H1 (cell line): ENCODE results near the gene GCNA. TPM values are rescaled to one million over a fixed set of nuclear protein-coding genes. Genes with fewer than 3 reads are reported as not detected.

ENCODE experiments used
- CTCF ChIA-PET: fragments of 300-600 bp; sonication (Branson Sonifier 250); formaldehyde crosslinking; loops from one replicate; lab custom pipeline; 2021; ENCODE audit not compliant: partially characterized antibody; lab: Charles Lee
- POLR2A ChIA-PET: fragments of 300-600 bp; sonication (Branson Sonifier 250); formaldehyde crosslinking; loops from one replicate; lab custom pipeline; 2021; ENCODE audit warnings: inconsistent platforms; ENCODE audit not compliant: partially characterized antibody; lab: Charles Lee
- DNase-seq, 2 experiments: peaks; one replicate each; pipeline versions ENCODE4 v3.0.0 to v3.0.0-alpha.2; 2010 to 2022; ENCODE audit warnings: low spot score in 2 of 2, low read depth in 1 of 2, mixed read lengths in 1 of 2
- FAIRE-seq: peaks from 2 replicates; lab custom pipeline; 2011; peaks lifted over from hg19 to GRCh38; lab: Jason Lieb, UNC
- H2AFZ ChIP-seq: 2 replicates; pipeline ENCODE4 v1.8.1; 2012; ENCODE audit warnings: low read length, inconsistent platforms
- H2AK5ac ChIP-seq: 2 replicates; pipeline ENCODE4 v1.6.1; 2013; ENCODE audit warnings: low read depth, low read length
- H2BK120ac ChIP-seq: replicated peaks from 2 replicates; pipeline ENCODE3; 2013; ENCODE audit warnings: low read depth, low read length, inconsistent platforms
- H2BK12ac ChIP-seq: 2 replicates; pipeline ENCODE4 v1.6.1; 2013; ENCODE audit warnings: low read depth, low read length
- H2BK15ac ChIP-seq: 2 replicates; pipeline ENCODE4 v1.6.1; 2013; ENCODE audit warnings: low read length
- H2BK20ac ChIP-seq: 2 replicates; pipeline ENCODE4 v1.6.1; 2013; ENCODE audit warnings: low read length
- H2BK5ac ChIP-seq: 2 replicates; pipeline ENCODE4 v1.6.1; 2013; ENCODE audit warnings: low read depth, low read length
- H3K14ac ChIP-seq: 2 replicates; pipeline ENCODE4 v1.6.1; 2013; ENCODE audit warnings: inconsistent platforms; ENCODE audit not compliant: insufficient read length
- H3K18ac ChIP-seq: 2 replicates; pipeline ENCODE4 v1.6.1; 2013; ENCODE audit warnings: low read length; ENCODE audit errors: extremely low read depth
- H3K23ac ChIP-seq: 2 replicates; pipeline ENCODE4 v1.6.1; 2013; ENCODE audit warnings: inconsistent platforms; ENCODE audit not compliant: insufficient read length
- H3K23me2 ChIP-seq: 2 replicates; pipeline ENCODE4 v1.6.1; 2013; ENCODE audit warnings: low read depth, low read length
- H3K27ac ChIP-seq: 2 replicates; pipeline ENCODE4 v1.6.1; 2011; ENCODE audit warnings: low read depth, low read length, inconsistent platforms
- H3K27me3 ChIP-seq, 4 experiments: replicated peaks in 1 of 4; 1 replicate in 1 of 4; 2 replicates in 3 of 4; pipeline versions ENCODE4 v1.6.1 to v1.8.1; 2011 to 2013; ENCODE audit warnings: low read length in 3 of 4, mild to moderate bottlenecking in 3 of 4, inconsistent platforms in 2 of 4, mixed read lengths in 2 of 4, moderate library complexity in 1 of 4; ENCODE audit not compliant: control insufficient read depth in 3 of 4, insufficient read depth in 3 of 4; ENCODE audit errors: extremely low read depth in 1 of 4
- H3K36me3 ChIP-seq, 4 experiments: 2 replicates each; pipeline versions ENCODE4 v1.6.1 to v1.8.1; 2011 to 2013; ENCODE audit warnings: mild to moderate bottlenecking in 4 of 4, low read length in 3 of 4, moderate library complexity in 2 of 4, control low read depth in 1 of 4, inconsistent platforms in 1 of 4; ENCODE audit not compliant: insufficient read depth in 4 of 4, control insufficient read depth in 2 of 4
- H3K4ac ChIP-seq: replicated peaks from 2 replicates; pipeline ENCODE3; 2013; ENCODE audit warnings: low read length, low read depth, mixed read lengths, inconsistent platforms; ENCODE audit not compliant: insufficient read length
- H3K4me1 ChIP-seq, 4 experiments: replicated peaks in 1 of 4; 1 replicate in 1 of 4; 2 replicates in 3 of 4; pipeline versions ENCODE4 v1.6.1 to v1.8.1; 2011 to 2013; ENCODE audit warnings: low read length in 3 of 4, inconsistent platforms in 2 of 4, mixed read lengths in 1 of 4; ENCODE audit not compliant: insufficient read depth in 4 of 4, control insufficient read depth in 3 of 4
- H3K4me2 ChIP-seq, 2 experiments: 2 replicates each; pipeline versions ENCODE4 v1.6.1 to v1.8.1; 2011 to 2013; ENCODE audit warnings: low read depth in 2 of 2, low read length in 2 of 2, control low read depth in 1 of 2, inconsistent platforms in 1 of 2, mild to moderate bottlenecking in 1 of 2; ENCODE audit not compliant: insufficient read depth in 1 of 2
- H3K4me3 ChIP-seq, 4 experiments: fragments of 200-600, 300-600 bp in 1 of 4; sonication (generic), shearing (Covaris generic), sonication (Bioruptor Twin) in 1 of 4; 2 replicates each; pipeline versions ENCODE4 v1.5.1 to v1.8.1; 2011 to 2016; ENCODE audit warnings: low read length in 4 of 4, low read depth in 3 of 4, control low read depth in 2 of 4, inconsistent platforms in 2 of 4, mild to moderate bottlenecking in 2 of 4, mixed read lengths in 1 of 4, moderate library complexity in 1 of 4; ENCODE audit not compliant: insufficient read depth in 2 of 4; ENCODE audit errors: extremely low read depth in 1 of 4
- H3K56ac ChIP-seq: replicated peaks from 2 replicates; pipeline ENCODE3; 2013; ENCODE audit warnings: low read depth, mild to moderate bottlenecking, mixed read lengths, low read length, inconsistent platforms; ENCODE audit not compliant: insufficient read length
- H3K79me1 ChIP-seq: 2 replicates; pipeline ENCODE4 v1.6.1; 2013; ENCODE audit warnings: low read depth, low read length, control low read depth
- H3K79me2 ChIP-seq, 2 experiments: 2 replicates each; pipeline versions ENCODE4 v1.6.1 to v1.8.1; 2012 to 2013; ENCODE audit warnings: low read length in 2 of 2, mild to moderate bottlenecking in 2 of 2, inconsistent platforms in 1 of 2; ENCODE audit not compliant: insufficient read depth in 2 of 2, control insufficient read depth in 1 of 2
- H3K9ac ChIP-seq, 4 experiments: replicated peaks in 1 of 4; 1 replicate in 1 of 4; 2 replicates in 3 of 4; pipeline versions ENCODE4 v1.6.1 to v1.8.1; 2011 to 2013; ENCODE audit warnings: low read depth in 3 of 4, low read length in 3 of 4, control low read depth in 2 of 4, mild to moderate bottlenecking in 2 of 4, moderate library complexity in 2 of 4, inconsistent platforms in 1 of 4; ENCODE audit errors: extremely low read depth in 1 of 4
- H3K9me3 ChIP-seq, 2 experiments: 2 replicates each; pipeline versions ENCODE4 v1.6.1 to v1.8.1; 2012 to 2013; ENCODE audit warnings: mild to moderate bottlenecking in 2 of 2, moderate library complexity in 2 of 2, control low read depth in 1 of 2, inconsistent platforms in 1 of 2, low read depth in 1 of 2, low read length in 1 of 2, mixed read lengths in 1 of 2; ENCODE audit not compliant: insufficient read depth in 2 of 2
- H4K20me1 ChIP-seq, 2 experiments: replicated peaks in 1 of 2; 2 replicates each; pipeline versions ENCODE3 to v1.8.1; 2011 to 2013; ENCODE audit warnings: inconsistent platforms in 2 of 2, low read length in 2 of 2, mild to moderate bottlenecking in 1 of 2; ENCODE audit not compliant: insufficient read depth in 2 of 2, control insufficient read depth in 1 of 2
- H4K5ac ChIP-seq: 2 replicates; pipeline ENCODE4 v1.6.1; 2013; ENCODE audit warnings: low read length, low read depth, mixed read lengths, inconsistent platforms; ENCODE audit not compliant: insufficient read length
- H4K8ac ChIP-seq: 2 replicates; pipeline ENCODE4 v1.8.0; 2013; ENCODE audit warnings: mild to moderate bottlenecking, moderate library complexity, low read length, inconsistent platforms; ENCODE audit not compliant: insufficient read depth; ENCODE audit errors: extremely low read depth
- H4K91ac ChIP-seq: replicated peaks from 2 replicates; pipeline ENCODE3; 2013; ENCODE audit warnings: low read length, mixed read lengths, inconsistent platforms; ENCODE audit not compliant: insufficient read length
- CTCF ChIP-seq, 3 experiments: IDR thresholded peaks; 1 replicate in 2 of 3; 2 replicates in 1 of 3; pipeline versions ENCODE4 v1.5.1 to v1.6.1; 2011; ENCODE audit warnings: low read length in 3 of 3, mild to moderate bottlenecking in 3 of 3, inconsistent platforms in 2 of 3, low read depth in 1 of 3, moderate library complexity in 1 of 3; ENCODE audit not compliant: insufficient read depth in 1 of 3; ENCODE audit errors: control extremely low read depth in 1 of 3
- SIX5 ChIP-seq: IDR thresholded peaks from 2 replicates; pipeline ENCODE4 v1.6.1; 2011; ENCODE audit warnings: mild to moderate bottlenecking, low read depth, low read length
- WGBS, 2 experiments: shearing (Covaris generic) in 1 of 2; methylation state at CpG; one replicate each; pipeline versions ENCODE4 v1.1.6 to v1.1.7; 2013 to 2015; ENCODE audit warnings: low lambda C conversion rate in 2 of 2, mixed read lengths in 2 of 2, inconsistent platforms in 1 of 2, low coverage in 1 of 2, missing lambda C conversion rate in 1 of 2; ENCODE audit not compliant: insufficient replicate concordance in 2 of 2, insufficient coverage in 1 of 2, insufficient read length in 1 of 2; ENCODE audit errors: extremely low coverage in 1 of 2, missing lambda C conversion rate in 1 of 2; 5-methylcytosine and 5-hydroxymethylcytosine counted together
- polyA plus RNA-seq, 7 experiments: library from polyadenylated mRNA; depleted of rRNA in 3 of 7; stranded (reverse) in 5 of 7; unstranded in 2 of 7; fragments of >200 nt in 5 of 7; fragments of 200-250 nt in 2 of 7; gene quantifications; 1 replicate in 5 of 7; 2 replicates in 1 of 7; 4 replicates in 1 of 7; pipeline versions ENCODE4 v1.2.1 to v1.2.3, GENCODE V29; 2011 to 2013; ENCODE audit warnings: missing spikeins in 2 of 7, mixed read lengths in 2 of 7
- total RNA-seq: library from RNA; stranded (reverse); fragmentation: NEBNext Ultra II Directional; extraction: Animal tissue kit (Norgen Biotek cat#: 25700); gene quantifications from 2 replicates; pipeline ENCODE4 v1.2.1, GENCODE V29; 2021

GCNA gene
- total and polyA plus RNA-seq, 2 of the 8 experiments (the other 6 are each of a cell fraction or from before 2014, with no cell fraction given), result 0.41 to 0.95 TPM

- Histone ChIP-seq H3K79me2 (no peaks in the 10 kb centered on the region), H3K27ac (no peak overlapping the region), H2AK5ac (no peak overlapping the region), H3K9ac (no peak overlapping the region), H2BK20ac (no peak overlapping the region), H3K4me2 (no peak overlapping the region), H3K79me1 (no peaks in the 10 kb centered on the region), H4K20me1 (no peaks in the 10 kb centered on the region), H3K56ac (no peak overlapping the region), H3K4ac (no peak overlapping the region), H4K8ac (no peak overlapping the region), H3K27me3 (no peaks in the 10 kb centered on the region), H3K9me3 (0 out of 4 replicates have a peak, but pooled peaks cover 0 to 1% of the 10 kb centered on the region in 2 experiments), H3K23me2 (no peaks in the 10 kb centered on the region), H2BK120ac (no peak overlapping the region), H2AFZ (no peak overlapping the region), H2BK15ac (no peak overlapping the region), H2BK12ac (no peak overlapping the region), H3K4me1 (no peaks in the 10 kb centered on the region), H3K4me3 (no peak overlapping the region), H4K91ac (no peak overlapping the region), H2BK5ac (no peak overlapping the region), H4K5ac (no peak overlapping the region), H3K14ac (no peak overlapping the region), H3K23ac (no peak overlapping the region)
- FAIRE-seq (no peak), DNase-seq (no peak)
- CTCF ChIA-PET, result no interaction called here
- WGBS, 2 experiments, result 96% methylated on average over 4 of the region's 4 CpGs; no CpG with 5 or more reads in 1 of the 2 experiments
- TF ChIP-seq SIX5 (no peak), CTCF (IDR thresholded peaks at IDR 0.05; ENCODE audit: control extremely low read depth in 1 of 3, insufficient read depth in 1 of 3, low read depth in 1 of 3, low read length in 3 of 3) (no peak)
- TF ChIP-seq, all 59 proteins: peak for 0
- POLR2A ChIA-PET, result no interaction called here
- H3K18ac ChIP-seq, result no peak overlapping the region
- H3K36me3 ChIP-seq, result no peaks in the 10 kb centered on the region
Observed at GRCh38 chrX:71640002-71640401, 61.8 kb downstream of the GCNA start.
